GM18505 (cell line): ENCODE data around the gene SPINK9.
"Not testable (repeated sequence)": the region's sequence is repeated elsewhere in the genome, so short reads cannot be mapped to it uniquely, and the experiment has no call there.

Source experiments
- ATAC-seq: cut with Tn5 transposase; IDR thresholded peaks from one replicate; pipeline ENCODE4 v1.9.1; 2021; ENCODE audit not compliant: unreplicated experiment
- POLR2A ChIP-seq: IDR thresholded peaks from 4 replicates; pipeline ENCODE4 v1.6.1; 2011; ENCODE audit warnings: borderline replicate concordance; ENCODE audit not compliant: insufficient read depth, insufficient read length; ENCODE audit errors: extremely low read depth

SPINK9 gene

GRCh38 chr5:148335259-148335658 lies at the start of gene SPINK9:
Gene SPINK9 (plus strand): TSS chr5:148335559. CDS start chr5:148335614, 55 bp downstream.
- TF ChIP-seq POLR2A: no peak
- no peak for ATAC-seq

- no peak for TF ChIP-seq POLR2A
- no peak for ATAC-seq
Observed at GRCh38 chr5:148290271-148291195, 44.8 kb upstream of the SPINK9 start.

- no peak for TF ChIP-seq POLR2A
- no peak for ATAC-seq
Observed at GRCh38 chr5:148297731-148298130, 37.6 kb upstream of the SPINK9 start.

GRCh38 chr5:148306446-148306845 lies 28.9 kb upstream of the SPINK9 start:
- TF ChIP-seq POLR2A: no peak
- ATAC-seq: no peak

- ATAC-seq: no peak
- no peak for TF ChIP-seq POLR2A
Observed at GRCh38 chr5:148309019-148309418, 26.3 kb upstream of the SPINK9 start.

- no peak for TF ChIP-seq POLR2A
Observed at GRCh38 chr5:148309746-148310145, 25.6 kb upstream of the SPINK9 start.

GRCh38 chr5:148311484-148311883 lies 23.9 kb upstream of the SPINK9 start:
- TF ChIP-seq POLR2A: no peak
- ATAC-seq: no peak

More at GRCh38 chr5:148309746-148310145, 25.6 kb upstream of the SPINK9 start:
- ATAC-seq: no peak

- no peak for ATAC-seq
- no peak for TF ChIP-seq POLR2A
Observed at GRCh38 chr5:148312153-148312552, 23.2 kb upstream of the SPINK9 start, which contains the start of gene SPINK7. Gene SPINK7 (plus strand): TSS chr5:148312423. CDS start chr5:148312484, 61 bp downstream.

GRCh38 chr5:148314187-148314586 lies 21.2 kb upstream of the SPINK9 start:
- ATAC-seq: no peak
- no peak for TF ChIP-seq POLR2A

- no peak for ATAC-seq
- TF ChIP-seq POLR2A: no peak
Observed at GRCh38 chr5:148314731-148315130, 20.6 kb upstream of the SPINK9 start.

GRCh38 chr5:148320011-148320963 lies 15.1 kb upstream of the SPINK9 start:
- ATAC-seq: not testable (repeated sequence)

- ATAC-seq: no peak
Observed at GRCh38 chr5:148333262-148333849, 2.0 kb upstream of the SPINK9 start.

More at GRCh38 chr5:148333262-148333849, 2.0 kb upstream of the SPINK9 start:
- no peak for TF ChIP-seq POLR2A
